HCT116 (cell line): ENCODE results near the gene IL10RB.

Experiments
- EZH2 ChIP-seq: fragments of 200-600 bp; sonication (generic); IDR thresholded peaks from 2 replicates; pipeline ENCODE4 v1.6.1; 2017; ENCODE audit warnings: antibody characterized with exemption, mixed run types
- EZH2phosphoT487 ChIP-seq: fragments of 200-600 bp; IDR thresholded peaks from 2 replicates; pipeline ENCODE4 v1.6.1; 2018; ENCODE audit warnings: antibody characterized with exemption, borderline replicate concordance
- POLR2A ChIP-seq: IDR thresholded peaks from 2 replicates; pipeline ENCODE4 v1.7.0; 2011; ENCODE audit warnings: borderline replicate concordance; ENCODE audit not compliant: insufficient read depth, insufficient read length; ENCODE audit errors: extremely low read depth
- SP1 ChIP-seq: IDR thresholded peaks from 2 replicates; pipeline ENCODE4 v1.6.1; 2012; ENCODE audit warnings: low read depth
- SRF ChIP-seq: IDR thresholded peaks from 2 replicates; pipeline ENCODE4 v1.6.1; 2012; ENCODE audit warnings: low read depth
- ZFX ChIP-seq: fragments of 450-650 bp; IDR thresholded peaks from 2 replicates; pipeline ENCODE4 v1.6.1; 2017
- TF ChIP-seq, protein P1 (sequence below), 3 experiments: fragments of 200-600 bp in 1 of 3; sonication (generic) in 1 of 3; IDR thresholded peaks in 2 of 3; conservative IDR thresholded peaks in 1 of 3; 2 replicates each; pipeline ENCODE4 v1.5.1; 2012 to 2017; ENCODE audit warnings: low read depth in 2 of 3, low read length in 2 of 3, antibody characterized with exemption in 1 of 3, borderline replicate concordance in 1 of 3, control low read depth in 1 of 3, mild to moderate bottlenecking in 1 of 3, mixed read lengths in 1 of 3, mixed run types in 1 of 3, moderate library complexity in 1 of 3; ENCODE audit not compliant: insufficient read depth in 1 of 3

DNA sequence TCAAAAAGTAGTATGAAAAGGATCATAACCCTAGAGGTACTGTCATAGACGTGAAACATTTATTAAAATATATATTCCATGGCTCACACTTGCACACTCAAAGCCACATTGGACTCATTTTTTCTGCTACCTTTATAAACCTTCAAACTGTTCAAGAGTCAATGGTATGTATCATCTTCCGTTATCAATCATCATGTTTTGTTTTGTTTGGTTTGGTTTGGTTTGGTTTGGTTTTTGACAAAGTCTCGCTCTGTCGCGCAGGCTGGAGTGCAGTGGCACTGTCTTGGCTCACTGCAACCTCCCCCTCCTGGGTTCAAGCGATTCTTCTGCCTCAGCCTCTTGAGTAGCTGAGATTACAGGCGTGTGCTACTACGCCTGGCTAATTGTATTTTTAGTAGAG, 34.6 kb upstream of the IL10RB start:
- TF ChIP-seq, protein P1, sequence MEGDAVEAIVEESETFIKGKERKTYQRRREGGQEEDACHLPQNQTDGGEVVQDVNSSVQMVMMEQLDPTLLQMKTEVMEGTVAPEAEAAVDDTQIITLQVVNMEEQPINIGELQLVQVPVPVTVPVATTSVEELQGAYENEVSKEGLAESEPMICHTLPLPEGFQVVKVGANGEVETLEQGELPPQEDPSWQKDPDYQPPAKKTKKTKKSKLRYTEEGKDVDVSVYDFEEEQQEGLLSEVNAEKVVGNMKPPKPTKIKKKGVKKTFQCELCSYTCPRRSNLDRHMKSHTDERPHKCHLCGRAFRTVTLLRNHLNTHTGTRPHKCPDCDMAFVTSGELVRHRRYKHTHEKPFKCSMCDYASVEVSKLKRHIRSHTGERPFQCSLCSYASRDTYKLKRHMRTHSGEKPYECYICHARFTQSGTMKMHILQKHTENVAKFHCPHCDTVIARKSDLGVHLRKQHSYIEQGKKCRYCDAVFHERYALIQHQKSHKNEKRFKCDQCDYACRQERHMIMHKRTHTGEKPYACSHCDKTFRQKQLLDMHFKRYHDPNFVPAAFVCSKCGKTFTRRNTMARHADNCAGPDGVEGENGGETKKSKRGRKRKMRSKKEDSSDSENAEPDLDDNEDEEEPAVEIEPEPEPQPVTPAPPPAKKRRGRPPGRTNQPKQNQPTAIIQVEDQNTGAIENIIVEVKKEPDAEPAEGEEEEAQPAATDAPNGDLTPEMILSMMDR (IDR thresholded peaks at IDR 0.05 in 2 of 3, conservative IDR thresholded peaks at IDR 0.05 in 1 of 3; ENCODE audit: borderline replicate concordance in 1 of 3, insufficient read depth in 1 of 3, low read depth in 2 of 3, low read length in 2 of 3) = no peak
- TF ChIP-seq EZH2phosphoT487 = no peak
- TF ChIP-seq POLR2A = no peak
- TF ChIP-seq EZH2 = no peak
- TF ChIP-seq SRF = no peak
- no peak for TF ChIP-seq SP1
- TF ChIP-seq ZFX = no peak
